ENCODE measurements around the gene RICTOR.
"Not testable (repeated sequence)": the region's sequence is repeated elsewhere in the genome, so short reads cannot be mapped to it uniquely, and the experiment has no call there.

RICTOR gene

GRCh38 chr5:39055768-39056398, 18.3 kb downstream of the RICTOR start:
- no peak for DNase-seq

DNA sequence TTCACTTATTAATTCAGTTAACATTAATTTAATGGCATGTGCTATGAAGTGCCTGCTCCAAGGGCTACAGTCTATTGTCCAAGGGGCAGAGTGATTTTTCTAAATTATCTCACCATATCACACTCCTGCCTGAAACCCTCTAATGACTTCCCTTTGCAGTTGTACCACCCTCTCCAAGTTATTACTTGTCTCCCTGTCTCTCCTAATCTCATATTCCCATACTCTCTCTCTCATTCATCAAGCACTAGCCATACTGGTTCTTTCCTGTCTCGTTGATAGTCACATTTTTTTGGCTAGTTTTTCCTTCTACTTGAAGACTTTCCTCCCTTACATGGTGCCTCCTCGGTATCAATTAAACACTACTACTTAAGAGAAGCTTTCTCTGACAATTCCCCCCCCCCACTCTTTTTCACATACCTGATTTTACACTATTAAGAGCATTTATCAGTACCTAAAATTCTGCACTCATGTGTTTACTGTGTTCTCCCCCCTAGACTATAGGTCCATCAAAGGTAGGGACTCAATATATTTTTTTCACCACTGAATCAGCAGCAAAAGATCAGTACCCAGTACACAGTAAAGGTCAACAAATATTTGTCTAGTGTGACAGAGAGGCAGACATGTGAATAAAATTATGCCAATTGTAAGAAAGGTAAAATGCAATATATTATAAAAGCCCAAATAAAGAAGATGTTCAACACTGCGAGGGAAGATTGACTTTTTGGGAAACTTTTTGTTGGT, 19.0 kb downstream of the RICTOR start:
- DNase-seq = peak; percentile 45

DNA sequence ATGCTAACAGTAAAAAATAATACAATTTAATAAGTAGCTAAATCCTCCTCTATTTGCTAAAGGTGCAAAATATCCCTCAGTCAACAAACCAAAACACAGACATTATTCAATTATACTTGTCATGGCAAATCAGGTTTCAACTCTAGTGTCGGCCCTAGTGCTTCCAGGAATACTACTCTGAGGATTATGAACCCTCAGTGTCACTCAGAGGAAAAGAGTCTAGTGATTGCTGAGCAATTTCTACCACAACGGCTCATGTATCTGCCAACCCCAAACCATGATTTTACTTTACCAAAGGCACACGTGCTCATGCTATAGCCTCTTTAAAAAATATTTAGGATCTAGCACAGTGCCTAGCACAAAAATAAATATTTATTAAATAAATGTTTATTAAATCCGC, 21.0 kb downstream of the RICTOR start:
- DNase-seq = no peak

- DNase-seq = no peak
Observed at GRCh38 chr5:39052141-39052540, 22.1 kb downstream of the RICTOR start.

DNA sequence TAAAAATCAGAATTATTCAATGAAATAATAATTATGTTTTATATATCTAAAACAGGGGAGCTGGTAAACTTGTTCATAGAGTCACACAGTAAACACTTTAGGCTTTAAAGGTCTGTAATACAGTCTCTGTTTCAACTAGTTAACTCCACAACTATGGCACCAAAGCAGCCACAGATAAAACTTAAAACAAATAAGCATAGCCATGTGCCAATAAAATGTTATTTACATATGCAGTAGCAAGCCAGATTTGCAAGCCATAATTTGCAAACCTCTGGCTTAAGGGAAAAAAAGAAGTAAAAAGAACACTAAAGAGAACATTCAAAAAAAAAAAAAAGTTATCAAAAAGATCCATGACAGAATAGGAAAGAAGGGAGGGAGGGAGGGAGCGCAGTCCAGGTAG, 24.9 kb downstream of the RICTOR start:
- DNase-seq = no peak

- peak; percentile 41 for DNase-seq
Observed at GRCh38 chr5:39040875-39041274, 33.3 kb downstream of the RICTOR start.

GRCh38 chr5:39034493-39034892, 39.7 kb downstream of the RICTOR start:
- DNase-seq = not testable (repeated sequence)

DNA sequence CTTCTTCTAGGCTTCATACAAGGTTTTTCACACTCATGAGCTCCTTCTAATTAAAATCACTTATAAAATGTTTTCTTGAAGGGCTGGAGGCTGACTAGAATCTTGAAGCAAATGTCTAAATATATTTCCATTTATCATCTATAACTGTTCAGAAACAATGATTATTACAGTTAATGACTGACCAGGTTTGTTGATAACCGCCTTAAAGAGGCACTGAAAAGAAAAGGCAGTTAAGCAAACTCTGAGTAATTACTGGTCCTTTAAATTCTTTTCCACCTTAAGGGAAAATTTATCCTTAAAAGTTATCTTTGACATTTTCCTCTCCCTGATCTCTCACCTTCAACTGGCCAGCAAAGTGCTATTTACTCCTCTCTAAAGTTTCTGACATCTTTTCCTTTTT, 43.2 kb downstream of the RICTOR start:
- DNase-seq = no peak

GRCh38 chr5:39025456-39025855, 48.7 kb downstream of the RICTOR start:
- DNase-seq = no peak

DNA sequence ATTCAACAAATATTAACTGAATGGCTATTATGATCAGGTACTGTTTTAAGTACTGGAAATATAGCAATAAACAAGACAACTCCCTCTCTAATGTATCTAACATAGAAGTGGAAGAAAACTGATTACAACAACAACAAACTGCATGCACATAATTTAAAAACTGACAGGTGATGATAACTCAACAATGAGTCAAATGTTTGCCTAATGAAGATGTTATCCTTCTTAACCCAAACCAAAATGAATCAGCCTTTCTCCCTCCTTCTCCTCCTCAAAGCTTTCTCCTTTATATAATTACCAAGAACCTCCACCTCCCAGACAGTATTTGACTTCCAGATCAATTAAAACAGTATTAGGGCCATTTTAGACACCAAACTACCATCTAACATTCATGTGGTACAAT, 49.3 kb downstream of the RICTOR start:
- DNase-seq = no peak

DNA sequence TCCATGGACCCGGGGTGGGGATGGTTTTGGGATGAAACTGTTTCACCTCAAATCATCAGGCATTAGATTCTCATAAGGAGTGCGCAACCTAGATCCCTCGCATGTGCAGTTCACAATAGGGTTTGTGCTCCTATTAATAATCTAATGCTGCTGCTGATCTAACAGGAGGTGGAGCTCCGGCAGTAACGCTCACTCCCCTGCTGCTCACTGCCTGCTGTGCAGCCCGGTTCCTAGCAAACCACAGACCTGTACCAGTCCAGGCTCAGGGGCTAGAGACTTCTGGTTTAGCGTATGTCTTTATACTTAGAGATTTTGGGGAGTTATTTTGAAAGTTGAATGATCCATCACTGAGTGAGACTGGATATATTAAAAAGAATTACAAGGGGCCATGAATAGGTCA, 50.2 kb downstream of the RICTOR start:
- DNase-seq = peak; percentile 37

GRCh38 chr5:39023121-39023520, 51.1 kb downstream of the RICTOR start:
- peak; percentile 30 for DNase-seq

DNA sequence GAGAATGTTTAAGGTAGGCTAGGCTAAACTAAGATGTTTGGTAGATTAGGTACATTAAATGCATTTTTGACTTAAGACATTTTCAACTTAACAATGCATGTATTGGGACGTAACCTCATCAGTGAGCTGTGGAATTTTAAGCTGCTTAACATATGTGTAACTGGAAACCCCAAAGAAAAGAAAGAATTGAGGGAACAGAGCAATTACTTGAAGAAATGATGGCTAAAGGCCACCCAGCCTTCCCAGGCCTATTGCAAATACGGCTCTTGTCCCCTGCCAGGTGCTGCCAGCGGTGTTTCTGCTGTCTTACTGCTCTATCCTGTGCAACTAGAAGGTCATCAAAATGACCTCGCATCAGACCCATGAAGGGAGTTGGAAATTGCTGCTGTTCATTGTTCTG, 52.0 kb downstream of the RICTOR start:
- no peak for DNase-seq

DNA sequence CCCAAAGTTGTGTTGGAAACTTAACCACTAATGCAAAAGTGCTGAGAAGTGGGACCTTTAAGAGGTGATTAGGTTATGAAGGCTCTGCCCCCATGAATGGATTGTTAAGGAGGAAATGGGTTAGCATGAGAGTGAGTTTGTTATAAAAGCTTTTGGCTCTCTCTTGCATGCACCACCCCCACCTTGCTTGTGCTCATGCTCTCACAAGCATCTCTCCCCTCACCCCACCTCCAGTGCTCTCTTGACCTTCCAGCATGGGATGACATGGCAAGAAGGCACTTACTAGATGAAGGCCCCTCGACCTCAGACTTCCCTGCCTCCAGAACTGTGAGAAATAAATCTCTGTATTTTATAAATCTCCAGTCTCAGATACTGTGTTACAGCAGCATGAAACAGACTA, 52.8 kb downstream of the RICTOR start:
- no peak for DNase-seq

DNA sequence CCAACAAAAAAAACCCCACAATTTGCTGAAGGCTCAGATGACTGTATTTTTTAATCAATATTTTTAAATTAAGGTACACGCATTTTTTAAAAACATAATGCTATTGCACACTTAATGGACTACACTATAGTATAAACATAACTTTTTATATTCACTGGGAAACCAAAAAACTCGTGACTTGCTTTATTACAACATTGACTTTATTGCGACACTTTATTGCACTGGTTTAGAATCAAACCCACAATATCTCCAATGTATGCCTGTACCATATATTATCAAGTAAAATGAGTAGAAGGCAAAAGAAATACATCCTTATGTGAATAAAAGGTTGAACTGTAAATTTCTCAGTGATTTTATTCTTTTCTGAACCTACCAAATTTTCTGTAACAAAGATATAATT, 53.7 kb downstream of the RICTOR start:
- DNase-seq = peak; percentile 41

DNA sequence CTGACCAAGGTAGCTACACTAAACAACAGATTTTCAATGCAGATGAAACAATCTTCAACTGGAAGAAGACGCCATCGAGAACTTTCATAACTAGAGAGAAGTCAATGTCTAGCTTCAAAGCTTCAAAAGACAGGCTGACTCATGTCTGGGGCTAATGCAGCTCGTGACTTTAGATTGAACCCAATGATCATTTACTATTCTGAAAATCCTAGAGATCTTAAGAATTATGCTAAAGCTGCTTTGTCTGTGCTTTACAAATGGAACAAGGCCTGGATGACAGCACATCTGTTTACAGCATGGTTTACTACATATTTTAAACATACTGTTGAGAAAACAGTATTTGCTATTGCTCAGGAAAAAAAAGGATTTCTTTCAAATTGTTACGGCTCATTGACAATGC, 54.9 kb downstream of the RICTOR start:
- DNase-seq = no peak

- DNase-seq = no peak
Observed at GRCh38 chr5:39017504-39017903, 56.7 kb downstream of the RICTOR start.

DNA sequence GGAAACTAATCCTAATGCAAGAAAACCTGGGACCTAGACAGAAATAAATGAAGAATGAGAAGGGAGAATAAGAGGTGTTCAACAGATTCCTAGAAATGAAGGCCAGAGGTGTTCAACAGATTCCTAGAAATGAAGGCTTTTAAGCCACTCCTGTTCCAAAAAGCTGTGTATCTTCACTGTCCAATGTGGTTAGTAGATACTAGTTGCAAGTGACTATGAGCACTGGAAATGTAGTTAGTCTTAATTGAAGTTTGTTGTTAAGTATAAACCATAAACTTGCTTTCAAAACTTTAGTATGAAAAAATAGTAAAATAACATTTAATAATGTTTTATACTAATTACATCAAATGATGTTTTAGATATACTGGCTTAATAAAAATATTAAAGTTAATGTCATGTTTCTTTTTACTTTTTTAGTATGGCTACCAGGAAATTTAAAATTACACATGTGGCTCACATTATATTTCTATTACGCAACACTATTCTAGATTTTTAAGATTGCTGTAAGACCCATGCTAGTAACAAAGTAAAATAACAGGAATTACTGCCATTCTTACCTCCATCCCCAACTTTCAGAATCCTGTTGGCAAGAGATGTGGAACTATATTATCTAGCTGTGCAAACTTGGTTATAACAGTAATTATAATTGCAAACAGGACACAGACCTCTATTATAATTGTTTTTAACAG, 57.5 kb downstream of the RICTOR start:
- peak; percentile 62 for DNase-seq

DNA sequence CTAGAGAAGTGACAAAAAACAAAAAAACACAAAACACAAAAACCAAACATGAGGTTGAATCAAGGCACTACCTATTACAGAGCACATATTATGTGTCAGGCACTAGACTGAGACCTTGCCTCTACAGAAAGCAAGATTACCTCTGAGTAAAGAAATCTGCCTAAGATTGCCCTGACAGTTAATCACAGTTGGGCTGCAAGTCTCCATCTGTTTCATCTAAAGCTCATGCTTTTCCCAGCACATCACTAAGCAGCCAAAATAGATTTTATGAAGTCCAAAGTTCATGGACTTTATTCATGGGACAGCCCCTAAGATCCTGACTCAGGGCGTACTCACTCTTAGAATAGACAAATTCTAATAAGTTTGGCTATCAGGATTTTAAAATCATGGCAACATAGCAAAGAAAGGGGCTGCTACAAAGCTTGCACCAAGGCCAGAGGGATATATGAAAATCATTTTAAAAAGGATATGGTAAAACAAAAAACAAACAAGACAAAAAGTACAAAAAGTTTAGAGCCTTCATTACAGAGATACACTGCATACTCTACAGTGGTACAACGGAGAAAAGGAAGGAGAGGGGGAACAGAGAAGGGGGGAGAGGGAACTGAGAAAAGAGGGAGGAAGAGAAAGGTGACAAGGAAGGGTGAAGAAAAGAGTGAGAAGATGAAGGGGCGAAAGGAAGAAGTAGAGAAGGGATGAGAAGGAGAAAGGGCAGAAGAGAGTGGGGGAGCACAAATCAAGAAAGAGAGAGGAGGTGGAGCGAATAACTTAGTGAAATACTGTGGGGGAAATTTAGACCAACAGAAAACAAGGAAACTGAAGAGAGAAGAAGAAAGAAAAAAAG, 58.2 kb downstream of the RICTOR start:
- no peak for DNase-seq

DNA sequence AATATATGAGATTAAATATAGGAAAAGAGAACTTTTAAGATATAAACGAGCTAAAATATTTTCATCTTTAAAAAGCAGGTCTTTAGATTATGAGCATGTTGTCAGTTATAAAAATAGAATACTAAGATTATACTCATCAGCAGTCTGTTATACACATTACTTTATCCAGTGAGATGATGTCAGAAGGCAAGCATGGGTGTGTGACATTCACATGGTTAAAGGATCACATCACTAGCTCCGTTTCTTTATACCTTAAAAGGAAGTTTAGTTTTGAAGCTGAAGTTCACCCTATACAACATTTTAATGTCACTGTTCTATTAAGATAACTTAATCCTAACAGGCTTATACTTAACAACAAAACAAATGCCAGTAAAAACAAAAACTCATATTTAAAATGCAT, 59.6 kb downstream of the RICTOR start:
- DNase-seq = no peak

DNA sequence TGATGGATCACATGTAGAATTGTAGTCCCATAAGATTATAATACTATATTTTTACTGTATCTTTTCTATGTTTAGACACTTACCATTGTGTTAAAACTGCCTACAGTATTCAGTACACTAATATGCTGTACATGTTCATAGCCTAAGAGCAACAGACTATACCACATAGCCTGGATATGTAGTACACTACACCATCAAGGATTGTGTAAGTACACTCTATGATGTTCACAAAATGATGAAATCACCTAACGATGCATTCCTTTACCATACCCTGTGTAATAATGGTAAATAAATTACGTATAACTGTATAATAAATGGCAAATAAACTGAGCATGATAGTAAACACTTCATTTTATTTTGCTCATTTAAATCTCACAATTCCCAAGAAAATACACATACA, 60.3 kb downstream of the RICTOR start:
- no peak for DNase-seq

- not testable (repeated sequence) for DNase-seq
Observed at GRCh38 chr5:39010958-39011357, 63.2 kb downstream of the RICTOR start.

DNA sequence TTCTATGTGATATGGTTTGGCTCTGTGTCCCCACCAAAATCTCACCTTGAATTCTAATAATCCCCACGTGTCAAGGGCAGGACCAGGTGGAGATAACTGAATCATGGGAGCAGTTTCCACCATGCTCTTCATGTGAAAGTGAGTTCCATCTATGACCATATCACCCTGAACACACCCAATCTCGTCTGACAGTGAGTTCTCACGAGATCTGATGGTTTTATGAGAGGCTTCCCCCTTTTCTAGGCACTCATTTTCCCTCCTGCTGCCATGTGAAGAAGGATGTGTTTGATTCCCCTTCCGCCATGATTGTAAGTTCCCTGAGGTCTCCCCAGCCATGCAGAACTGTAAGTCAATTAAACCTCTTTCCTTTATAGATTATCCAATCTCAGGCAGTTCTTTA, 64.2 kb downstream of the RICTOR start:
- DNase-seq = no peak
